H1 (cell line): ENCODE data around the gene DIPK1A. TPM values are rescaled to one million over a fixed set of nuclear protein-coding genes. Genes with fewer than 3 reads are reported as not detected.

Experiments
- CTCF ChIA-PET: fragments of 300-600 bp; sonication (Branson Sonifier 250); formaldehyde crosslinking; loops from one replicate; lab custom pipeline; 2021; ENCODE audit not compliant: partially characterized antibody; lab: Charles Lee
- POLR2A ChIA-PET: fragments of 300-600 bp; sonication (Branson Sonifier 250); formaldehyde crosslinking; loops from one replicate; lab custom pipeline; 2021; ENCODE audit warnings: inconsistent platforms; ENCODE audit not compliant: partially characterized antibody; lab: Charles Lee
- DNase-seq, 2 experiments: peaks; one replicate each; pipeline versions ENCODE4 v3.0.0 to v3.0.0-alpha.2; 2010 to 2022; ENCODE audit warnings: low spot score in 2 of 2, low read depth in 1 of 2, mixed read lengths in 1 of 2
- FAIRE-seq: peaks from 2 replicates; lab custom pipeline; 2011; peaks lifted over from hg19 to GRCh38; lab: Jason Lieb, UNC
- H2AFZ ChIP-seq: 2 replicates; pipeline ENCODE4 v1.8.1; 2012; ENCODE audit warnings: low read length, inconsistent platforms
- H2AK5ac ChIP-seq: 2 replicates; pipeline ENCODE4 v1.6.1; 2013; ENCODE audit warnings: low read depth, low read length
- H2BK120ac ChIP-seq: replicated peaks from 2 replicates; pipeline ENCODE3; 2013; ENCODE audit warnings: low read depth, low read length, inconsistent platforms
- H2BK12ac ChIP-seq: 2 replicates; pipeline ENCODE4 v1.6.1; 2013; ENCODE audit warnings: low read depth, low read length
- H2BK15ac ChIP-seq: 2 replicates; pipeline ENCODE4 v1.6.1; 2013; ENCODE audit warnings: low read length
- H2BK20ac ChIP-seq: 2 replicates; pipeline ENCODE4 v1.6.1; 2013; ENCODE audit warnings: low read length
- H2BK5ac ChIP-seq: 2 replicates; pipeline ENCODE4 v1.6.1; 2013; ENCODE audit warnings: low read depth, low read length
- H3K14ac ChIP-seq: 2 replicates; pipeline ENCODE4 v1.6.1; 2013; ENCODE audit warnings: inconsistent platforms; ENCODE audit not compliant: insufficient read length
- H3K18ac ChIP-seq: 2 replicates; pipeline ENCODE4 v1.6.1; 2013; ENCODE audit warnings: low read length; ENCODE audit errors: extremely low read depth
- H3K23ac ChIP-seq: 2 replicates; pipeline ENCODE4 v1.6.1; 2013; ENCODE audit warnings: inconsistent platforms; ENCODE audit not compliant: insufficient read length
- H3K23me2 ChIP-seq: 2 replicates; pipeline ENCODE4 v1.6.1; 2013; ENCODE audit warnings: low read depth, low read length
- H3K27ac ChIP-seq: 2 replicates; pipeline ENCODE4 v1.6.1; 2011; ENCODE audit warnings: low read depth, low read length, inconsistent platforms
- H3K27me3 ChIP-seq, 4 experiments: replicated peaks in 1 of 4; 1 replicate in 1 of 4; 2 replicates in 3 of 4; pipeline versions ENCODE4 v1.6.1 to v1.8.1; 2011 to 2013; ENCODE audit warnings: low read length in 3 of 4, mild to moderate bottlenecking in 3 of 4, inconsistent platforms in 2 of 4, mixed read lengths in 2 of 4, moderate library complexity in 1 of 4; ENCODE audit not compliant: control insufficient read depth in 3 of 4, insufficient read depth in 3 of 4; ENCODE audit errors: extremely low read depth in 1 of 4
- H3K36me3 ChIP-seq, 4 experiments: 2 replicates each; pipeline versions ENCODE4 v1.6.1 to v1.8.1; 2011 to 2013; ENCODE audit warnings: mild to moderate bottlenecking in 4 of 4, low read length in 3 of 4, moderate library complexity in 2 of 4, control low read depth in 1 of 4, inconsistent platforms in 1 of 4; ENCODE audit not compliant: insufficient read depth in 4 of 4, control insufficient read depth in 2 of 4
- H3K4ac ChIP-seq: replicated peaks from 2 replicates; pipeline ENCODE3; 2013; ENCODE audit warnings: low read length, low read depth, mixed read lengths, inconsistent platforms; ENCODE audit not compliant: insufficient read length
- H3K4me1 ChIP-seq, 4 experiments: replicated peaks in 1 of 4; 1 replicate in 1 of 4; 2 replicates in 3 of 4; pipeline versions ENCODE4 v1.6.1 to v1.8.1; 2011 to 2013; ENCODE audit warnings: low read length in 3 of 4, inconsistent platforms in 2 of 4, mixed read lengths in 1 of 4; ENCODE audit not compliant: insufficient read depth in 4 of 4, control insufficient read depth in 3 of 4
- H3K4me2 ChIP-seq, 2 experiments: 2 replicates each; pipeline versions ENCODE4 v1.6.1 to v1.8.1; 2011 to 2013; ENCODE audit warnings: low read depth in 2 of 2, low read length in 2 of 2, control low read depth in 1 of 2, inconsistent platforms in 1 of 2, mild to moderate bottlenecking in 1 of 2; ENCODE audit not compliant: insufficient read depth in 1 of 2
- H3K4me3 ChIP-seq, 4 experiments: fragments of 200-600, 300-600 bp in 1 of 4; sonication (generic), shearing (Covaris generic), sonication (Bioruptor Twin) in 1 of 4; 2 replicates each; pipeline versions ENCODE4 v1.5.1 to v1.8.1; 2011 to 2016; ENCODE audit warnings: low read length in 4 of 4, low read depth in 3 of 4, control low read depth in 2 of 4, inconsistent platforms in 2 of 4, mild to moderate bottlenecking in 2 of 4, mixed read lengths in 1 of 4, moderate library complexity in 1 of 4; ENCODE audit not compliant: insufficient read depth in 2 of 4; ENCODE audit errors: extremely low read depth in 1 of 4
- H3K56ac ChIP-seq: replicated peaks from 2 replicates; pipeline ENCODE3; 2013; ENCODE audit warnings: low read depth, mild to moderate bottlenecking, mixed read lengths, low read length, inconsistent platforms; ENCODE audit not compliant: insufficient read length
- H3K79me1 ChIP-seq: 2 replicates; pipeline ENCODE4 v1.6.1; 2013; ENCODE audit warnings: low read depth, low read length, control low read depth
- H3K79me2 ChIP-seq, 2 experiments: 2 replicates each; pipeline versions ENCODE4 v1.6.1 to v1.8.1; 2012 to 2013; ENCODE audit warnings: low read length in 2 of 2, mild to moderate bottlenecking in 2 of 2, inconsistent platforms in 1 of 2; ENCODE audit not compliant: insufficient read depth in 2 of 2, control insufficient read depth in 1 of 2
- H3K9ac ChIP-seq, 4 experiments: replicated peaks in 1 of 4; 1 replicate in 1 of 4; 2 replicates in 3 of 4; pipeline versions ENCODE4 v1.6.1 to v1.8.1; 2011 to 2013; ENCODE audit warnings: low read depth in 3 of 4, low read length in 3 of 4, control low read depth in 2 of 4, mild to moderate bottlenecking in 2 of 4, moderate library complexity in 2 of 4, inconsistent platforms in 1 of 4; ENCODE audit errors: extremely low read depth in 1 of 4
- H3K9me3 ChIP-seq, 2 experiments: 2 replicates each; pipeline versions ENCODE4 v1.6.1 to v1.8.1; 2012 to 2013; ENCODE audit warnings: mild to moderate bottlenecking in 2 of 2, moderate library complexity in 2 of 2, control low read depth in 1 of 2, inconsistent platforms in 1 of 2, low read depth in 1 of 2, low read length in 1 of 2, mixed read lengths in 1 of 2; ENCODE audit not compliant: insufficient read depth in 2 of 2
- H4K20me1 ChIP-seq, 2 experiments: replicated peaks in 1 of 2; 2 replicates each; pipeline versions ENCODE3 to v1.8.1; 2011 to 2013; ENCODE audit warnings: inconsistent platforms in 2 of 2, low read length in 2 of 2, mild to moderate bottlenecking in 1 of 2; ENCODE audit not compliant: insufficient read depth in 2 of 2, control insufficient read depth in 1 of 2
- H4K5ac ChIP-seq: 2 replicates; pipeline ENCODE4 v1.6.1; 2013; ENCODE audit warnings: low read length, low read depth, mixed read lengths, inconsistent platforms; ENCODE audit not compliant: insufficient read length
- H4K8ac ChIP-seq: 2 replicates; pipeline ENCODE4 v1.8.0; 2013; ENCODE audit warnings: mild to moderate bottlenecking, moderate library complexity, low read length, inconsistent platforms; ENCODE audit not compliant: insufficient read depth; ENCODE audit errors: extremely low read depth
- H4K91ac ChIP-seq: replicated peaks from 2 replicates; pipeline ENCODE3; 2013; ENCODE audit warnings: low read length, mixed read lengths, inconsistent platforms; ENCODE audit not compliant: insufficient read length
- BACH1 ChIP-seq: IDR thresholded peaks from 2 replicates; pipeline ENCODE4 v1.6.1; 2012; ENCODE audit warnings: low read length, improper control_type of control experiment
- CHD1 ChIP-seq: IDR thresholded peaks from 2 replicates; pipeline ENCODE4 v1.6.1; 2012; ENCODE audit warnings: low read depth, low read length, improper control_type of control experiment
- CHD2 ChIP-seq: IDR thresholded peaks from 2 replicates; pipeline ENCODE4 v1.6.1; 2012; ENCODE audit warnings: low read length, improper control_type of control experiment
- CTBP2 ChIP-seq: IDR thresholded peaks from 2 replicates; pipeline ENCODE4 v1.7.0; 2011; ENCODE audit warnings: borderline replicate concordance, mild to moderate bottlenecking, moderate library complexity, mixed read lengths, low read length; ENCODE audit not compliant: insufficient read depth, insufficient read length
- EP300 ChIP-seq, 2 experiments: IDR thresholded peaks; 1 replicate in 1 of 2; 2 replicates in 1 of 2; pipeline ENCODE4 v1.6.1; 2011 to 2012; ENCODE audit warnings: low read depth in 2 of 2, low read length in 2 of 2, mild to moderate bottlenecking in 2 of 2, borderline replicate concordance in 1 of 2, inconsistent platforms in 1 of 2, moderate library complexity in 1 of 2
- MAX ChIP-seq: IDR thresholded peaks from 2 replicates; pipeline ENCODE4 v1.6.1; 2012; ENCODE audit warnings: inconsistent platforms
- PHF8 ChIP-seq: fragments of 200-600 bp; sonication (generic); conservative IDR thresholded peaks from 2 replicates; pipeline ENCODE4 v1.7.1; 2012; ENCODE audit warnings: low read depth, mild to moderate bottlenecking, inconsistent platforms, low read length, moderate library complexity
- POLR2AphosphoS5 ChIP-seq: IDR thresholded peaks from 2 replicates; pipeline ENCODE4 v1.6.1; 2011; ENCODE audit warnings: low read depth, low read length
- RFX5 ChIP-seq: IDR thresholded peaks from 2 replicates; pipeline ENCODE4 v1.6.1; 2011; ENCODE audit warnings: low read depth, low read length, improper control_type of control experiment, borderline replicate concordance
- SIN3A ChIP-seq, 2 experiments: IDR thresholded peaks in 1 of 2; conservative IDR thresholded peaks in 1 of 2; 2 replicates each; pipeline ENCODE4 v1.6.1; 2011 to 2012; ENCODE audit warnings: low read length in 2 of 2, improper control_type of control experiment in 1 of 2, low read depth in 1 of 2, mild to moderate bottlenecking in 1 of 2
- SIX5 ChIP-seq: IDR thresholded peaks from 2 replicates; pipeline ENCODE4 v1.6.1; 2011; ENCODE audit warnings: mild to moderate bottlenecking, low read depth, low read length
- SP2 ChIP-seq: IDR thresholded peaks from 2 replicates; pipeline ENCODE4 v1.6.1; 2012; ENCODE audit warnings: mild to moderate bottlenecking, low read length, inconsistent platforms
- SUZ12 ChIP-seq: fragments of 200-600 bp; sonication (generic); IDR thresholded peaks from 2 replicates; pipeline ENCODE4 v1.6.1; 2012; ENCODE audit warnings: mild to moderate bottlenecking, inconsistent platforms, low read length, moderate library complexity, mixed read lengths
- WGBS, 2 experiments: shearing (Covaris generic) in 1 of 2; methylation state at CpG; one replicate each; pipeline versions ENCODE4 v1.1.6 to v1.1.7; 2013 to 2015; ENCODE audit warnings: low lambda C conversion rate in 2 of 2, mixed read lengths in 2 of 2, inconsistent platforms in 1 of 2, low coverage in 1 of 2, missing lambda C conversion rate in 1 of 2; ENCODE audit not compliant: insufficient replicate concordance in 2 of 2, insufficient coverage in 1 of 2, insufficient read length in 1 of 2; ENCODE audit errors: extremely low coverage in 1 of 2, missing lambda C conversion rate in 1 of 2; 5-methylcytosine and 5-hydroxymethylcytosine counted together
- polyA plus RNA-seq, 7 experiments: library from polyadenylated mRNA; depleted of rRNA in 3 of 7; stranded (reverse) in 5 of 7; unstranded in 2 of 7; fragments of >200 nt in 5 of 7; fragments of 200-250 nt in 2 of 7; gene quantifications; 1 replicate in 5 of 7; 2 replicates in 1 of 7; 4 replicates in 1 of 7; pipeline versions ENCODE4 v1.2.1 to v1.2.3, GENCODE V29; 2011 to 2013; ENCODE audit warnings: missing spikeins in 2 of 7, mixed read lengths in 2 of 7
- total RNA-seq: library from RNA; stranded (reverse); fragmentation: NEBNext Ultra II Directional; extraction: Animal tissue kit (Norgen Biotek cat#: 25700); gene quantifications from 2 replicates; pipeline ENCODE4 v1.2.1, GENCODE V29; 2021

DIPK1A gene
- total and polyA plus RNA-seq, 2 of the 8 experiments (the other 6 are each of a cell fraction or from before 2014, with no cell fraction given) = 2.5 to 5.0 TPM

DNA sequence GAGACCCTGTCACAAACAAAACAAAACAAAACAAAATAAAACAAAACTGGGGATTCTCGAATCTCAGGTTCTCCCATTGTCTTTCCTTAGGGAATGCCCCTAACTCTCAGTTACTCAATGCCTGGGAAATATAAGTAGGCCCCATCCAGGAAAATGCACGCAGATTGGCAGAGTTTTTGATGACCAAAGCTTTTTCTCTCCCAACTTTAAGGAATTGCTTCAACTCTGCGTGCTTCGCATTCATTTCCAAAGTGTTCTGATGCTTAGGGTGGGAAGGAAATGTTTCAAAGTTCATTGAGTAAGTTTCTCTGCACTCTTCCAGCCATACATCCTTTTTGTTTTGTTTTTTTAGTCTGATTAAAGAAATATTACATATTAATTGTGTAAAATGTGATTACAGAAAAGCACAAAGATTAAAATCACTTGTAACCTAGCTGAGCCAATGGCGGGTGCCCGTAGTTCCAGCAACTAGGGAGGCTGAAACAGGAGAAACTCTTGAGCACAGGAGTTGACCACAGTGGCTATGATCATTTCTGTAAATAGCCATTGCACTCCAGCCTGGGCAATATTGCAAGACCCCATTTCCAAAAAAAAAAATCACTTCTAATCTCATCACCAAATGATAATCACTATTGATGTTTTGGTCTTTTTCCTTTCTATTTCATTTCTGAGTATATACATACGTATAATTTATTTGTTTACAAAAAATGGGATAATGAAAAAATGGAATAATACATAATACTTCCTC, 157.9 kb downstream of the DIPK1A start:
- Histone ChIP-seq H3K9me3 (no peaks in the 10 kb centered on the region), H2BK15ac (no peak overlapping the region), H3K4me1 (no peaks in the 10 kb centered on the region), H3K4me3 (no peak overlapping the region), H4K5ac (no peak overlapping the region), H2BK20ac (no peak overlapping the region), H3K36me3 (no peaks in the 10 kb centered on the region), H3K27ac (no peak overlapping the region), H3K4ac (no peak overlapping the region), H3K18ac (no peak overlapping the region), H3K27me3 (no peaks in the 10 kb centered on the region), H3K56ac (no peak overlapping the region), H4K91ac (no peak overlapping the region), H2BK12ac (no peak overlapping the region), H3K4me2 (no peak overlapping the region), H2BK120ac (no peak overlapping the region), H3K79me2 (no peaks in the 10 kb centered on the region), H2AFZ (no peak overlapping the region), H3K14ac (no peak overlapping the region), H3K23me2 (no peaks in the 10 kb centered on the region), H3K79me1 (no peaks in the 10 kb centered on the region), H3K23ac (no peak overlapping the region), H2BK5ac (no peak overlapping the region), H4K8ac (no peak overlapping the region), H4K20me1 (no peaks in the 10 kb centered on the region), H3K9ac (no peak overlapping the region), H2AK5ac (no peak overlapping the region)
- CTCF ChIA-PET = interaction anchor here (0.7 to 1.6 kb wide), 4 partner anchors 12 to 54 kb away, joined by 3 to 4 read pairs (median 4); no protein-coding TSS in a partner anchor
- DNase-seq = no peak
- POLR2A ChIA-PET = interaction anchor here (0.5 to 1.9 kb wide), 4 partner anchors 11 to 31 kb away, joined by 3 to 8 read pairs (median 4); partner anchors contain the start of gene RPL5
- no peak for FAIRE-seq
- WGBS, 2 experiments = 88% methylated on average over 7 of the region's 7 CpGs; no CpG with 5 or more reads in 1 of the 2 experiments
- TF ChIP-seq BACH1 (no peak), SUZ12 (no peak), CTBP2 (no peak), SP2 (no peak), MAX (no peak), RFX5 (no peak), CHD1 (no peak), SIN3A (conservative IDR thresholded peaks at IDR 0.05 in 1 of 2, IDR thresholded peaks at IDR 0.05 in 1 of 2; ENCODE audit: low read depth in 1 of 2, low read length in 2 of 2) (no peak), PHF8 (no peak), SIX5 (no peak), EP300 (IDR thresholded peaks at IDR 0.05; ENCODE audit: borderline replicate concordance in 1 of 2, low read depth in 2 of 2, low read length in 2 of 2) (no peak), CHD2 (no peak), POLR2AphosphoS5 (no peak)
